ENCODE measurements around the gene SPAM1.
"Not testable (repeated sequence)": the region's sequence is repeated elsewhere in the genome, so short reads cannot be mapped to it uniquely, and the experiment has no call there.

SPAM1 gene, protein sequence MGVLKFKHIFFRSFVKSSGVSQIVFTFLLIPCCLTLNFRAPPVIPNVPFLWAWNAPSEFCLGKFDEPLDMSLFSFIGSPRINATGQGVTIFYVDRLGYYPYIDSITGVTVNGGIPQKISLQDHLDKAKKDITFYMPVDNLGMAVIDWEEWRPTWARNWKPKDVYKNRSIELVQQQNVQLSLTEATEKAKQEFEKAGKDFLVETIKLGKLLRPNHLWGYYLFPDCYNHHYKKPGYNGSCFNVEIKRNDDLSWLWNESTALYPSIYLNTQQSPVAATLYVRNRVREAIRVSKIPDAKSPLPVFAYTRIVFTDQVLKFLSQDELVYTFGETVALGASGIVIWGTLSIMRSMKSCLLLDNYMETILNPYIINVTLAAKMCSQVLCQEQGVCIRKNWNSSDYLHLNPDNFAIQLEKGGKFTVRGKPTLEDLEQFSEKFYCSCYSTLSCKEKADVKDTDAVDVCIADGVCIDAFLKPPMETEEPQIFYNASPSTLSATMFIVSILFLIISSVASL

GRCh38 chr7:123924941-123925340 lies at the start of gene SPAM1:
Gene SPAM1, plus strand, starts transcription at chr7:123925241. Its CDS starts 28,330 bp downstream, at chr7:123953571.
- no peak for DNase-seq

- no peak for DNase-seq
These were observed 48.3 kb upstream of the SPAM1 start for GRCh38 chr7:123876557-123877256.

DNA sequence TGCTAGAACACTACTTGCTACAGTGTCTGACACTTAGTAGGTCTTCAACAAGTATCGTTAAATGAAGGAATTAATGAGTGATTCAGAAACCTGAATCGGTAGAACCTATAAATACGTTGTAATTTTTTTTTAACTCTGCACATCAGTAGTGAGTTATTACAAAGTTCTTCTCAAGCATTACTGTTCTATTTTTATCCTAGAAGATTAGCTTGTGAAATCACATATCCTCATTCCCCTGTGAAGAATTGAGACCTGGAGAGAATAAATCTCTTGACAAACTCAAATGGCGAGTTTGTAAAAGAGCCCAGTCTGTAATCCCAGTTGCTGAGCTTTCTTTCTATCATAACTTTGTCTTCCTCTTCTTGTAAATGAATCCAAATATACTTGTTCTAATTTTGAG lies 45.4 kb upstream of the SPAM1 start:
- no peak for DNase-seq

- DNase-seq, result no peak
These were observed 43.7 kb upstream of the SPAM1 start for GRCh38 chr7:123881300-123881699.

DNA sequence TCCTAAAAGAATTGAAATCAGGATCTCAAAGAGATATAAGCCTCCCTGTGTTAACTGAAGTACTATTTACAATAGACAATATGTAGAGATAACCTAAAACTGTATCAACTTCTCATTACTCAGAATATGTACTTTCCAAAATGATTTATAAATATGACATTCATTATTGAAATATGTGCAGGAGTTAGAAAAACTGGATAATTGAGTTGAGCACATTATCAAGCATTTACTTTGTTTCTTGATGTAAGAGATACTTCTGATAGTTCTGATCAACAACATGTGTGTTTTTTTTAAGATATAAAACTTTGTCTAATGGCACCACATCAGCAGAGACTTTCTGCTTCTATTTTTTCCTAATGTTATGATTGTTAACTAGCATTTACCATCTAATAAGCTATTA lies 41.9 kb upstream of the SPAM1 start:
- DNase-seq, result no peak

- no peak for DNase-seq
These were observed 36.8 kb upstream of the SPAM1 start for GRCh38 chr7:123888192-123888591.

GRCh38 chr7:123894753-123895152 lies 30.3 kb upstream of the SPAM1 start:
- not testable (repeated sequence) for DNase-seq

GRCh38 chr7:123901101-123901500 lies 23.9 kb upstream of the SPAM1 start:
- DNase-seq, result no peak

- DNase-seq, result no peak
These were observed 19.3 kb upstream of the SPAM1 start for GRCh38 chr7:123905714-123906113.

- no peak for DNase-seq
These were observed 8.8 kb upstream of the SPAM1 start for GRCh38 chr7:123916240-123916724.

- no peak for DNase-seq
These were observed 7.2 kb upstream of the SPAM1 start for GRCh38 chr7:123917878-123918277.

- DNase-seq, result no peak
These were observed 6.7 kb upstream of the SPAM1 start for GRCh38 chr7:123918309-123918708.

DNA sequence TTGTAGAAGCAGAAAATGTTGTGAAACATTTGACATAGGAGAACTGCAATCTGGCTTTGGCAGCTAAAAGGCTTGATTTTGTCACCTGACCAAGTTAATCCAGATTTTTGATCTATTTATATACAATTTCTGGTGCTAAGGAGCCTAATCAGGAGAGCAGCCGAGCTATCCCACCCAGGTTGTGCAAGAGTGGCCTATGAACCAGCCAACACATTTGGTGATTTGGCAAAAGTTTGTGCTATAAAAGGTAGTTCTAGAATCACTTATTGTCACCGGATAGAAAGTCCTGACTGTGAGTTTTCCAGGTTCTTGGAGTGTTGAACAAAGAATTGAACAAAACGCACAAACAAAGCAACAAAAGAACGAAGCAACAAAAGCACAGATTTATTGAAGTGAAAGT lies 1.4 kb upstream of the SPAM1 start:
- DNase-seq, result no peak

- DNase-seq, result no peak
These were observed 4.1 kb downstream of the SPAM1 start for GRCh38 chr7:123929107-123929506.

- no peak for DNase-seq
These were observed 4.6 kb downstream of the SPAM1 start for GRCh38 chr7:123929655-123930054.

- no peak for DNase-seq
These were observed 10.7 kb downstream of the SPAM1 start for GRCh38 chr7:123935436-123936381.

DNA sequence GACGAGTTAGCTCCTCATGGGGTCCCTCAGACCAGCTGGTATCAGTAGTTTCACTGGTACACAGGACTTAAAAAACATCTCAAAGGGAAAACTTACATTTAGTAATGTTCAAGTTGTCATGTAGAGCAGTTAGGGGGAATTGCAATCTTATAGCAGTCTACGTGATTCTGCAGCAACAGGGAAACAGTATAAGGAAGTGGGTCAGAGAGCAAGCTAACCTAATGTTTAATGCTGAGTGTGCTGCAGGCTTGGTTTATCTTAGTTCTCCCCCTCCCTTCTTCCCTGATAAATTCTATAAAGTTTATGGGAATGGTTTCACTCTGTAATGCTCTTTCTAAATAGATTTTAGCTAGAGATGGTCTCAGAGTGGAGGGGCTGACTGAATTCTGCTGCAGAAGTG lies 11.3 kb downstream of the SPAM1 start:
- DNase-seq, result no peak

DNA sequence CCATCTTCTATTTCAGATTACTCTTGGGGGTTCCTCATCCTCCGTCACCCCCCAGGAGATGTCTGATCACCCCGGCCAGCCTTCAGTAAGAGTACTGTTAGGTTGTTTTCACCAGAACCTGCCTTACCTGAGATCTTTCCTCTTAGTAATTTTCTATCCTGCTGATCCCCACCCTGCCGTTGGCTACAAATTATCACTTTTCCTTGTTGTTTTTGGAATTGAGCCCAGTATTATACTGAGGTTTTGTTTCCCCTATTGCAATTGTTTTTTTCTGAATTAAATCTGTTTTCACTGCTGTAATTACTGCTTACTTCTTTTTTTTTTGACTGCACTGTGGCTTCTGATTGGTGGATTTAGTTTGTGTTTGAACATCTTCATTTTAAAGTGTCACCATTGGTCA lies 14.7 kb downstream of the SPAM1 start:
- no peak for DNase-seq

- no peak for DNase-seq
These were observed 16.5 kb downstream of the SPAM1 start for GRCh38 chr7:123941391-123942180.

DNA sequence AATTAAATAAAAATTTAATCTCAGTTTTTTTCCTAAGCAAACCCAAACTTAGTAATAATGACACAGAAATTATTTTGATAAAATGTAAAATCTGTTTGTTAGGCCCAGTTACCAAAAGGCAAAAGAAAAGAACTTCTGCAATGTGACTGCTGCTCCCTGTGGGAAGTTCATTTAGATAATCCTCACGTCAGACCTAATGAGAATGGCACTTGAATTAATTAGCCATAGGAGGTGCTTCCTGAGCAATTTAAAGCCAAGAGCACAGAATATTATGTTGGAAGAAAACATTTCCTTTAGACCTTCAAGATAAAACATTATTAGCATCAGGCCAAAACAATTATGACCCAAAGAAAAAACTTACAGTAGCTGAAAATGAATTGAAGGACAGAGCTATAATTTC lies 19.4 kb downstream of the SPAM1 start:
- no peak for DNase-seq

GRCh38 chr7:123945938-123946337 lies 20.9 kb downstream of the SPAM1 start:
- no peak for DNase-seq

DNA sequence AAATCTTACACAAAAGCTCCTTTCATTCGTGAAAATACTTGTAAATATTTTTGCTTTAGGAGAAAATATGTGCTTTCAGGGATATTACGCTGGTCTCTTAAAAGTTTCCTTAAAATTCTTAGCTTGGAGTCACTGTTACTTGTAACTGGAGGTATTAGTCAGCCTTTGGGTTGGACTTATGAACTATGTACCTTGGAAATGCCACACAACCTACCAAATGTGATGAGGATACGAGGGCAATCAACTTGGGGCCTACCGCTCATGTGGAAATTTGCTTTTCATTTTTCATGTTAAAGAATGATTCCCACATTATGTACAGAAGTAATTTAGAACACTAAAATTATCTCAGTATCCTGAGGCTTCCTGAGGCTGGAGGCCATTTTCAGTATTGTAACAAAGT lies 23.1 kb downstream of the SPAM1 start:
- DNase-seq, result no peak

Data from NCI-H2029 (cell line).